Activated naive CD4-positive, alpha-beta T cell treated with anti-CD3 and anti-CD28 coated beads, Interleukin-2, amount 50 U/mL, for 24 hours (primary cell): ENCODE data around the gene G3BP1.
"Not testable (repeated sequence)": the region's sequence is repeated elsewhere in the genome, so short reads cannot be mapped to it uniquely, and the experiment has no call there.

Experiments
- H3K27ac Mint-ChIP-seq: one replicate; pipeline ENCODE4 v1.8.0; 2021; ENCODE audit warnings: mild to moderate bottlenecking, mixed read lengths
- H3K27me3 Mint-ChIP-seq: one replicate; pipeline ENCODE4 v1.8.0; 2021; ENCODE audit warnings: mixed read lengths
- H3K36me3 Mint-ChIP-seq: one replicate; pipeline ENCODE4 v1.8.0; 2021; ENCODE audit warnings: mixed read lengths
- H3K4me1 Mint-ChIP-seq: one replicate; pipeline ENCODE4 v1.8.0; 2021; ENCODE audit warnings: mixed read lengths
- H3K4me3 Mint-ChIP-seq: one replicate; pipeline ENCODE4 v1.8.0; 2021; ENCODE audit warnings: mild to moderate bottlenecking, mixed read lengths
- H3K9me3 Mint-ChIP-seq: one replicate; pipeline ENCODE4 v1.8.0; 2021; ENCODE audit warnings: mixed read lengths

G3BP1 gene

GRCh38 chr5:151805414-151806223 is 33.9 kb downstream of the G3BP1 start:
- no peak overlapping the region for H3K27ac Mint-ChIP-seq
- no peak overlapping the region for H3K4me3 Mint-ChIP-seq
- H3K36me3 Mint-ChIP-seq, result peaks cover 35% of the 10 kb centered on the region
- no peaks in the 10 kb centered on the region for H3K27me3 Mint-ChIP-seq
- H3K9me3 Mint-ChIP-seq, result no peaks in the 10 kb centered on the region
- peaks cover 47% of the 10 kb centered on the region for H3K4me1 Mint-ChIP-seq

GRCh38 chr5:151808451-151809169 is 36.9 kb downstream of the G3BP1 start:
- Mint-ChIP-seq H3K36me3 (peaks cover 45% of the 10 kb centered on the region), H3K27me3 (no peaks in the 10 kb centered on the region), H3K9me3 (no peaks in the 10 kb centered on the region), H3K4me1 (peaks cover 52% of the 10 kb centered on the region), H3K4me3 (no peak overlapping the region), H3K27ac (no peak overlapping the region)

- peaks cover 45% of the 10 kb centered on the region for H3K36me3 Mint-ChIP-seq
- no peak overlapping the region for H3K4me3 Mint-ChIP-seq
- no peaks in the 10 kb centered on the region for H3K27me3 Mint-ChIP-seq
- H3K4me1 Mint-ChIP-seq, result peaks cover 50% of the 10 kb centered on the region
- H3K27ac Mint-ChIP-seq, result no peak overlapping the region
- H3K9me3 Mint-ChIP-seq, result no peaks in the 10 kb centered on the region
Measured at GRCh38 chr5:151810449-151810848, 38.7 kb downstream of the G3BP1 start.

- Mint-ChIP-seq H3K36me3 (peaks cover 42% of the 10 kb centered on the region), H3K9me3 (no peaks in the 10 kb centered on the region), H3K4me1 (peaks cover 46% of the 10 kb centered on the region), H3K4me3 (no peak overlapping the region), H3K27ac (no peak overlapping the region), H3K27me3 (no peaks in the 10 kb centered on the region)
Measured at GRCh38 chr5:151810897-151811296, 39.1 kb downstream of the G3BP1 start.

GRCh38 chr5:151811593-151812321 is 40.0 kb downstream of the G3BP1 start:
- H3K36me3 Mint-ChIP-seq, result peaks cover 40% of the 10 kb centered on the region
- no peak overlapping the region for H3K4me3 Mint-ChIP-seq
- no peaks in the 10 kb centered on the region for H3K27me3 Mint-ChIP-seq
- H3K9me3 Mint-ChIP-seq, result no peaks in the 10 kb centered on the region
- peak overlapping the region; percentile 68 for H3K27ac Mint-ChIP-seq
- peaks cover 39% of the 10 kb centered on the region for H3K4me1 Mint-ChIP-seq

GRCh38 chr5:151812757-151813309 is 41.1 kb downstream of the G3BP1 start:
- Mint-ChIP-seq H3K27ac (peak overlapping the region; percentile 59), H3K9me3 (no peaks in the 10 kb centered on the region), H3K27me3 (no peaks in the 10 kb centered on the region), H3K4me3 (no peak overlapping the region), H3K4me1 (peaks cover 33% of the 10 kb centered on the region), H3K36me3 (peaks cover 37% of the 10 kb centered on the region)

GRCh38 chr5:151815051-151815450 is 43.3 kb downstream of the G3BP1 start:
- Mint-ChIP-seq H3K36me3 (peaks cover 31% of the 10 kb centered on the region), H3K27ac (no peak overlapping the region), H3K9me3 (no peaks in the 10 kb centered on the region), H3K4me3 (no peak overlapping the region), H3K4me1 (peaks cover 20% of the 10 kb centered on the region), H3K27me3 (no peaks in the 10 kb centered on the region)

- H3K27me3 Mint-ChIP-seq, result no peaks in the 10 kb centered on the region
- peaks cover 6% of the 10 kb centered on the region for H3K36me3 Mint-ChIP-seq
- H3K4me1 Mint-ChIP-seq, result peaks cover 4% of the 10 kb centered on the region
- H3K4me3 Mint-ChIP-seq, result no peak overlapping the region
- no peak overlapping the region for H3K27ac Mint-ChIP-seq
- H3K9me3 Mint-ChIP-seq, result no peaks in the 10 kb centered on the region
Measured at GRCh38 chr5:151819830-151820229, 48.1 kb downstream of the G3BP1 start.

- Mint-ChIP-seq H3K27me3 (no peaks in the 10 kb centered on the region), H3K27ac (no peak overlapping the region), H3K36me3 (peaks cover 6% of the 10 kb centered on the region)
Measured at GRCh38 chr5:151820271-151820670, 48.5 kb downstream of the G3BP1 start.

GRCh38 chr5:151820903-151821302 is 49.1 kb downstream of the G3BP1 start:
- Mint-ChIP-seq H3K36me3 (peaks cover 3% of the 10 kb centered on the region), H3K4me3 (no peak overlapping the region), H3K27me3 (no peaks in the 10 kb centered on the region), H3K9me3 (no peaks in the 10 kb centered on the region), H3K4me1 (peaks cover 4% of the 10 kb centered on the region), H3K27ac (peak overlapping the region; percentile 27)

More at GRCh38 chr5:151820271-151820670, 48.5 kb downstream of the G3BP1 start:
- Mint-ChIP-seq H3K4me3 (no peak overlapping the region), H3K9me3 (no peaks in the 10 kb centered on the region), H3K4me1 (peaks cover 4% of the 10 kb centered on the region)

GRCh38 chr5:151822141-151822540 is 50.4 kb downstream of the G3BP1 start:
- Mint-ChIP-seq H3K27ac (no peak overlapping the region), H3K4me1 (peaks cover 4% of the 10 kb centered on the region), H3K27me3 (no peaks in the 10 kb centered on the region), H3K9me3 (no peaks in the 10 kb centered on the region), H3K36me3 (no peaks in the 10 kb centered on the region), H3K4me3 (no peak overlapping the region)

GRCh38 chr5:151825445-151825844 is 53.7 kb downstream of the G3BP1 start:
- Mint-ChIP-seq H3K27me3 (no peaks in the 10 kb centered on the region), H3K4me3 (no peak overlapping the region), H3K9me3 (no peaks in the 10 kb centered on the region), H3K27ac (no peak overlapping the region), H3K36me3 (peaks cover 11% of the 10 kb centered on the region), H3K4me1 (peaks cover 11% of the 10 kb centered on the region)

- Mint-ChIP-seq H3K27ac (no peak overlapping the region), H3K4me3 (no peak overlapping the region), H3K4me1 (peaks cover 27% of the 10 kb centered on the region), H3K27me3 (no peaks in the 10 kb centered on the region), H3K9me3 (peaks cover 20% of the 10 kb centered on the region), H3K36me3 (peaks cover 35% of the 10 kb centered on the region)
Measured at GRCh38 chr5:151829370-151829769, 57.6 kb downstream of the G3BP1 start.

GRCh38 chr5:151832843-151833242 is 61.1 kb downstream of the G3BP1 start:
- not testable (repeated sequence) for H3K27ac Mint-ChIP-seq, H3K4me3 Mint-ChIP-seq, H3K27me3 Mint-ChIP-seq
- peaks cover 40% of the 10 kb centered on the region for H3K36me3 Mint-ChIP-seq
- peaks cover 35% of the 10 kb centered on the region for H3K9me3 Mint-ChIP-seq
- H3K4me1 Mint-ChIP-seq, result peaks cover 27% of the 10 kb centered on the region

GRCh38 chr5:151846765-151847164 is 75.0 kb downstream of the G3BP1 start:
- Mint-ChIP-seq H3K4me1 (no peaks in the 10 kb centered on the region), H3K4me3 (no peak overlapping the region), H3K9me3 (no peaks in the 10 kb centered on the region), H3K36me3 (no peaks in the 10 kb centered on the region), H3K27me3 (no peaks in the 10 kb centered on the region), H3K27ac (no peak overlapping the region)
